Breast epithelium (tissue), 3 donors: ENCODE data around the gene ACBD3.

ENCODE experiments used
- CTCF ChIP-seq, 3 donors: fragments of 450-650 bp; IDR thresholded peaks; one replicate each; pipeline ENCODE4 v1.5.1; 2016 to 2017; ENCODE audit warnings: antibody characterized with exemption in 3 of 3, mild to moderate bottlenecking in 3 of 3, moderate library complexity in 3 of 3
- POLR2A ChIP-seq: fragments of 450-650 bp; IDR thresholded peaks from one replicate; pipeline ENCODE4 v1.6.1; 2016; ENCODE audit warnings: antibody characterized with exemption, mild to moderate bottlenecking, moderate library complexity

GRCh38 chr1:226154593-226154992 lies 31.9 kb downstream of the ACBD3 start:
- no peak for TF ChIP-seq CTCF (IDR thresholded peaks at IDR 0.05)
- no peak for TF ChIP-seq POLR2A
